ENCODE measurements around the gene SNX14.

DNA sequence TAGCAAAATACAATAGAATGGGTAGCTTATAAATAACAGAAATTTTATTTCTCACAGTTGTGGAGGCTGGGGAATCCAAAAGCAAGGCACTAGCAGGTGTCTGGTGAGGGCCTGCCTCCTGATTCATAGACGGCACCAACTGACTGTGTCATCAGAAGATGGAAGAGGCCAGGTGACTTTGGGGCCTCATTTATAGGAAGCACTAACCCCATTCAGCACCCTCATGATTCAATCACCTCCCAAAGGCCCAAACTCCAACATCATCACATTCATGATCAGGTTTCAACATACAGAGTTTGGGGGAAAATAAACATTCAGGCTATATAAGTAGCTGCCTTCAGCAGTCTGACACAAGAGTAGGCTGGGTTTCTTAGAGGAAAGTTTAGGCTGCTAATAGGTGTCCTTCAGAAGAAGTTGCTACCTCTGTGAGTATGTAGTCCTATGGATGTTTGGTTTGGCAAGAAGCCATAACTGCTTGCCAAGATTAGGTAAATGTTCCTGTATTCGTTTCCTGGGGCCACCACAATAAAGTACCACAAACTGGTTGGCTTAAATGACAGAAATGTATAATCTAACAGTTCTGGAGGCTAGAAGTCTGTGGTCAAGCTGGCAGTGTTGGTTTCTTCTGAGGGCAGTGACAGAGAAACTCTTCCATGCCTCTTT lies 94.9 kb downstream of the SNX14 start:
- no peak for TF ChIP-seq CTCF (conservative IDR thresholded peaks at IDR 0.05; ENCODE audit: low read depth, low read length)
- no peak for TF ChIP-seq EZH2 (IDR thresholded peaks at IDR 0.05; ENCODE audit: borderline replicate concordance, low read depth, low read length, poor library complexity, severe bottlenecking)
